22Rv1 (cell line): ENCODE results near the gene NINL.

Experiments
- H3K27ac ChIP-seq: fragments of 450-650 bp; 2 replicates; pipeline ENCODE4 v1.5.1; 2017
- ZFX ChIP-seq: fragments of 450-650 bp; IDR thresholded peaks from 2 replicates; pipeline ENCODE4 v1.6.1; 2017; ENCODE audit warnings: antibody characterized with exemption, borderline replicate concordance
- TF ChIP-seq, protein P1 (sequence below): fragments of 450-650 bp; IDR thresholded peaks from 2 replicates; pipeline ENCODE4 v1.5.1; 2017; ENCODE audit warnings: mild to moderate bottlenecking

NINL gene

GRCh38 chr20:25535762-25536161 lies 49.6 kb downstream of the NINL start:
- TF ChIP-seq, protein P1, sequence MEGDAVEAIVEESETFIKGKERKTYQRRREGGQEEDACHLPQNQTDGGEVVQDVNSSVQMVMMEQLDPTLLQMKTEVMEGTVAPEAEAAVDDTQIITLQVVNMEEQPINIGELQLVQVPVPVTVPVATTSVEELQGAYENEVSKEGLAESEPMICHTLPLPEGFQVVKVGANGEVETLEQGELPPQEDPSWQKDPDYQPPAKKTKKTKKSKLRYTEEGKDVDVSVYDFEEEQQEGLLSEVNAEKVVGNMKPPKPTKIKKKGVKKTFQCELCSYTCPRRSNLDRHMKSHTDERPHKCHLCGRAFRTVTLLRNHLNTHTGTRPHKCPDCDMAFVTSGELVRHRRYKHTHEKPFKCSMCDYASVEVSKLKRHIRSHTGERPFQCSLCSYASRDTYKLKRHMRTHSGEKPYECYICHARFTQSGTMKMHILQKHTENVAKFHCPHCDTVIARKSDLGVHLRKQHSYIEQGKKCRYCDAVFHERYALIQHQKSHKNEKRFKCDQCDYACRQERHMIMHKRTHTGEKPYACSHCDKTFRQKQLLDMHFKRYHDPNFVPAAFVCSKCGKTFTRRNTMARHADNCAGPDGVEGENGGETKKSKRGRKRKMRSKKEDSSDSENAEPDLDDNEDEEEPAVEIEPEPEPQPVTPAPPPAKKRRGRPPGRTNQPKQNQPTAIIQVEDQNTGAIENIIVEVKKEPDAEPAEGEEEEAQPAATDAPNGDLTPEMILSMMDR: no peak
- no peak for TF ChIP-seq ZFX
- no peak overlapping the region for H3K27ac ChIP-seq

DNA sequence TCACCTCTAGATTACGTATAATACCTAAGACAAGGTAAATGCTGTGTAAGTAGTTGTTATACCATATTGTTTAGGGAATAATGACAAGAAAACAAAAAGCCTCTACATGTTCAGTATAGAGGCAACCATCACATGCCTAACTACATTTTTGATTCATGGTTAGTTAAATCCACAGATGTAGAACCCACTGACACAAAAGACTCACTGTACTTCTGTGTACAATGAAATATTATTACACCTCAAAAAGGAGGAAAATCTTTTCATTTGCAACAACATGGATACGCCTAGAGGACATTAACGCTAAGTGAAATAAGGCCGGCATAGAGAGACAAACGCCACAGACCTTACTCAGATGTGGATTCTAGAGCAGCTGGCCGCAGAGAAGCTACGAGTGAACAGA lies 50.5 kb downstream of the NINL start:
- TF ChIP-seq, protein P1: no peak
- TF ChIP-seq ZFX: no peak
- H3K27ac ChIP-seq: no peak overlapping the region

DNA sequence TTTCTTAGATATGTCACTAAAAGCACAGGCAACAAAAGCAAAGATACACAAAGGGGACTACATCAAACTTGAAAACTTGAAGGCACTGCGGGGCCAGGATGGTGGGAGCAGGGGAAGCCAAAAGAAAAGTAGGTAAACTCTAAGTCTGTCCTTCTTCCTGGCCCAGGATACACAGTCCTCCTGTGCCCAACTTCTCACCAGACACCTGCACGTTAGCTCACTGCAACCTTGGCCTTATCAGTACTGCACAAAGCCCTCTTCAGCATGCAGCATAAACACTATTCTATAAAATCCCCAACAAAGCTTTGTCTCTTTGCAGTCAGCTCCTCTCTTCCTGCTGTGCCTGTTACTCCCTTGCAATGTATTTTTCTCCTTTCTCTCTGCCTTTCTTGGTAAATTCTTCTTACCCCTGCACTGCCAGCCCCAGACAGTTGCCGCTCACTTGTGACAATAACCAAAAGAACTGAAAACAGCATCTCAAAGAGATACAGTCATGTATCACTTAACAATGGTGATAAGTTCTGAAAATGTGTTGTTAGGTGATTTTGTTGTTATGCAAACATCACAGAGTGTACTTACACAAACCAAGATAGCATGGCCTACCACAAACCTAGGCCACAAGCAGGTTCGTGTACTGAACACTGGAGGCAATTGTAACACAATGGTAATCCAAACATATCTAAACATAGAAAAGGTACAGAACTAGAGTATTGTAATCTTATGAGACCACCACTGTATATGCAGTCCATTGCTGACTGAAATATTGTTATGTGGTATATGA lies 51.2 kb downstream of the NINL start:
- TF ChIP-seq, protein P1: no peak
- no peak for TF ChIP-seq ZFX
- no peak overlapping the region for H3K27ac ChIP-seq

- no peak for TF ChIP-seq ZFX
- TF ChIP-seq, protein P1: no peak
- no peak overlapping the region for H3K27ac ChIP-seq
Observed at GRCh38 chr20:25532971-25533391, 52.4 kb downstream of the NINL start.

DNA sequence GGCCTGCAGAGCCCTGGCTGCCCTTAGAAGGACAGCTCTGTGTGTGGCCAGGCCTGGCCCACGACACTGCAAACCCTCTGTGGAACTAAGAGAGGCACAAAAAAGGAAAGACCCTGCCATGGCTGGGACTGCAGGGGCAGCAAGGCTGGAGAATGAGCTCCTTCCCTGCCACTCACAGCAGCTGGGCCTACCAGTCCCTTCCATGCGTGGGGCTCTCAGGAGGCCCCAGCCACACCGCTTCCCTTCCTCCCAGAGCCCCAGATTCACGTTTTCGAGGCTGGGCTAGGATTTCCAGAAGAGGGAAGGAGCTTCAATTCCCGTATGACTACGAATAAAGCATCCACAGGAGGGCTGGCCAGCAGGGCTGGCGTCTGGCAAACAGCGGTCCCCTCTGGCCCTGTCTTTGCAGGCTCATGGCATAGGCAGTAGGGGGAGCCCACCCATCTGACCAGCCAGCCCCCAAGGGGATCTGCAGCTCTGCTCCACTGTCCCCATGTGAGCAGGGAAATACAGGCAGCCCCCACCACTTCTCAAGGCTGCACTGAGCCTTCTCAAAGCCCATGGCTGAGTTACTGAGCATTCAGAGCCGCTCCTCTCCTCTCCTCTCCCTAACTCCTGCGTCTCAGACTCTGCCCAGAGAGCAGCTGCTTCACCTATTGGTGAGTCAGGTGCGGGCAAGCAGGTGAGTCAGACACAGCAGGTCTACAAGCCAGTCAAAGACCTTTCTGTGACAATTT lies 53.1 kb downstream of the NINL start:
- TF ChIP-seq, protein P1: no peak
- no peak for TF ChIP-seq ZFX
- H3K27ac ChIP-seq: no peak overlapping the region

GRCh38 chr20:25529295-25529951 lies 55.9 kb downstream of the NINL start:
- H3K27ac ChIP-seq: no peak overlapping the region
- no peak for TF ChIP-seq ZFX
- TF ChIP-seq, protein P1: no peak
